ENCODE data around the gene PTGR1. TPM values are rescaled to one million over a fixed set of nuclear protein-coding genes. Genes with fewer than 3 reads are reported as not detected.
"Not testable (repeated sequence)": the region's sequence is repeated elsewhere in the genome, so short reads cannot be mapped to it uniquely, and the experiment has no call there.

PTGR1 gene
- total and polyA plus RNA-seq, 7 donors: 8.0 to 32.2 (median 18.8) TPM

DNA sequence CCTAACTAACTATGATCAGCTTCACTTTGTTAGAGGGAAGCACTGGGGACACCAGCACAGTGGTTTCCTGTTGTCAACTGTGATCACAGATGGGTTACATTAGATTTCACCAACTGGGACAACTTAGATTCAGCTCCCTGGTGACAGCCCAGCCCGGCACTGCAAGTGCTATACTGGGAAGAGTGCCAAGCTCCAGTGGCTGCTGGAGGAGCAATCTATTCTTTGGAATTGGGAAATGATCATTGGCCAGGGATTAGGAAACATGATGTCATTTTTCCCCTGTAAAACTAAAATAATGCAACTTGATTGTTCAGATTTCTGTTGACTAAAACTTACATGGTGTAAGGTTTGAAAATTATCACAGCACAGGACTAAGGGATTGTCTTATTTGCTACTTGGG is 33.2 kb downstream of the PTGR1 start:
- H3K9me3 ChIP-seq: no peaks in the 10 kb centered on the region

DNA sequence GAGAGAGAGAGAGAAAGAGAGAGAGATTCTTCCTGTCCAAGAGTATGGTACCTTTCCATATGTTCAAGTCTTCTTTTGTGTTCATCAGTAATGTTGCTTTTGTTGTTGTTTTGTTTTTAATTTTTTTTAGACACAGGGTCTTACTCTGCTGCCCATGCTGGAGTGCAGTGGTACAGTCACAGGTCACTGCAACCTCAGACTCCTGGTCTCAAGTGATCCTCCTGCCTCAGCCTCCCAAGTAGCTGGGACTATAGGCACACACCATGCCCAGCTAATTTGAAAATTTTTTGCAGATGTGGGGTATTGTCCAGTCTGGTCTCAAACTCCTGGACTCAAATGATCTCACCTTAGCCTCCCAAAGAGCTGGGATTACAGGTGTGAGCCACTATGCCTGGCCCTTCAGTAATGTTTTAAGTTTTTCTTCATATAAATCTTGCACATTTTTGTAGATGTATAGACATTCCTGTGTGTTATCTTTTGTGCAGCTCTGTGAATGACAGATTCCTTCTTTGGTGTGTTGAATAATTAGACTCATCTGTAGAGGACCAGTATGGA is 38.2 kb downstream of the PTGR1 start:
- Histone ChIP-seq H3K4me3 (no peak overlapping the region), H3K27ac (no peak overlapping the region), H3K36me3 (ENCODE audit: insufficient read depth in 1 of 2, low read depth in 1 of 2) (peaks cover 4 to 42% of the 10 kb centered on the region in 2 donors), H3K27me3 (ENCODE audit: insufficient read depth in 3 of 3, low read length in 2 of 3) (no peaks in the 10 kb centered on the region), H3K9me3 (no peaks in the 10 kb centered on the region), H3K4me1 (no peaks in the 10 kb centered on the region)
- DNase-seq: no peak
- no peak for ATAC-seq
- intact Hi-C loops (cut with DNase I): no loop called here
- TF ChIP-seq, protein P1, sequence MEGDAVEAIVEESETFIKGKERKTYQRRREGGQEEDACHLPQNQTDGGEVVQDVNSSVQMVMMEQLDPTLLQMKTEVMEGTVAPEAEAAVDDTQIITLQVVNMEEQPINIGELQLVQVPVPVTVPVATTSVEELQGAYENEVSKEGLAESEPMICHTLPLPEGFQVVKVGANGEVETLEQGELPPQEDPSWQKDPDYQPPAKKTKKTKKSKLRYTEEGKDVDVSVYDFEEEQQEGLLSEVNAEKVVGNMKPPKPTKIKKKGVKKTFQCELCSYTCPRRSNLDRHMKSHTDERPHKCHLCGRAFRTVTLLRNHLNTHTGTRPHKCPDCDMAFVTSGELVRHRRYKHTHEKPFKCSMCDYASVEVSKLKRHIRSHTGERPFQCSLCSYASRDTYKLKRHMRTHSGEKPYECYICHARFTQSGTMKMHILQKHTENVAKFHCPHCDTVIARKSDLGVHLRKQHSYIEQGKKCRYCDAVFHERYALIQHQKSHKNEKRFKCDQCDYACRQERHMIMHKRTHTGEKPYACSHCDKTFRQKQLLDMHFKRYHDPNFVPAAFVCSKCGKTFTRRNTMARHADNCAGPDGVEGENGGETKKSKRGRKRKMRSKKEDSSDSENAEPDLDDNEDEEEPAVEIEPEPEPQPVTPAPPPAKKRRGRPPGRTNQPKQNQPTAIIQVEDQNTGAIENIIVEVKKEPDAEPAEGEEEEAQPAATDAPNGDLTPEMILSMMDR (IDR thresholded peaks at IDR 0.05): no peak

More for the DNA sequence above, 33.2 kb downstream of the PTGR1 start:
- TF ChIP-seq, protein P1 (IDR thresholded peaks at IDR 0.05): no peak
- intact Hi-C loops (cut with DNase I): no loop called here
- Histone ChIP-seq H3K36me3 (ENCODE audit: insufficient read depth in 1 of 2, low read depth in 1 of 2) (peaks cover 4 to 90% of the 10 kb centered on the region in 2 donors), H3K27me3 (ENCODE audit: insufficient read depth in 3 of 3, low read length in 2 of 3) (no peaks in the 10 kb centered on the region), H3K27ac (no peak overlapping the region), H3K4me3 (no peak overlapping the region), H3K4me1 (no peaks in the 10 kb centered on the region)
- ATAC-seq (no peak), DNase-seq (no peak)
- 6 to 24% (median 7%) methylated on average over 1 of the region's 1 CpG for WGBS, 3 donors

DNA sequence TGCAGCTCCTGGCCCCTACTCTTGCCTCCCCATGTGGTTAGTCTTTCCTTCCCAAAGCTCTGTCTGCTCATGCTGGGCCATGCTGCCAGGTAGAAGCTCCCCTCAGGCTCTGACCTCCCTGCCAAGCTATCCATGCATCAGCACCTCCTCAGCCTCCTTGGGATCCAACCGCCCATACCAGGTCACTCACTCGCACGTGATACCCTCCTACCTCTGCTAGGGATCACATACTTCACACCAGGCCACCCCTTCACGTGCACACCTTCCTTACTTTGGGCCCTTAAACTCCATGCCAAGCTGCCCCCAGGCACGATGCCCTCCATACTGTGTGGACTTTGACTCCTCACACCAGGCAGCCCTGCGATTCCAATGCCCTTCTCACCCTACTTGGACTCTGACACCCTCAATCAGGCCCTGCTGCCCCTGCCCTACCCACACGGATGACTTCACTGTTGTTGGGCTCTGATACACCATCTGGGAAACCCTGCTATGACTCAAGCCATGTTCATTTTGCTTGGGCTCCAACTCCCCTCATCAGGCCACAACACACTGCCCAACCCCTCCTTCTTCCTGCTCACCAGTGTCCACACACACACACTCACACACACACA is 40.3 kb downstream of the PTGR1 start:
- no peak overlapping the region for H3K4me3 ChIP-seq
- H3K27ac ChIP-seq: no peak overlapping the region
- no peaks in the 10 kb centered on the region for H3K27me3 ChIP-seq (ENCODE audit: insufficient read depth in 3 of 3, low read length in 2 of 3)
- WGBS, 3 donors: 90 to 93% (median 91%) methylated on average over 7 of the region's 7 CpGs
- H3K9me3 ChIP-seq: no peaks in the 10 kb centered on the region
- H3K4me1 ChIP-seq: no peaks in the 10 kb centered on the region
- intact Hi-C loops (cut with DNase I): no loop called here
- no peak for DNase-seq
- peaks cover 0 to 26% of the 10 kb centered on the region in 2 donors for H3K36me3 ChIP-seq (ENCODE audit: insufficient read depth in 1 of 2, low read depth in 1 of 2)
- TF ChIP-seq, protein P1 (IDR thresholded peaks at IDR 0.05): no peak
- no peak for ATAC-seq

DNA sequence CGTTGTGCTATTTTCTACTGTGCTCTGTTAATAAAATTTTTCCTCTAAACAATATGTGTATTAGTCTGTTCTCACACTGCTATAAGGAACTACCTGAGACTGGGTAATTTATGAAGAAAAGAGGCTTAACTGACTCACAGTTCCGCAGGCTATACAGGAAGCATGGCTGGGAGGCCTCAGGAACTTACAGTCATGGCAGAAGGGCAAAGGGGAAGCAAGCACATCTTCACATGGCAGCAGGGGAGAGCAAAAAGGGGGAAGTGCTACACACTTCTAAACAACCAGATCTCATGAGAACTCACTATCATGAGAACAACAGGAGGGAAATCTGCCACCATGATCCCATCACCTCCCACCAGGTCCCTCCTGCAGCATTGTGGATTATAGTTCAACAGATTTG is 44.0 kb downstream of the PTGR1 start:
- ATAC-seq; H3K9me3 ChIP-seq; H3K27ac ChIP-seq; DNase-seq; H3K36me3 ChIP-seq (ENCODE audit: insufficient read depth in 1 of 2, low read depth in 1 of 2); intact Hi-C loops (cut with DNase I); H3K4me1 ChIP-seq; H3K27me3 ChIP-seq (ENCODE audit: insufficient read depth in 3 of 3, low read length in 2 of 3); H3K4me3 ChIP-seq: not testable (repeated sequence)
- WGBS, 3 donors: 90 to 93% (median 91%) methylated on average over 2 of the region's 2 CpGs

DNA sequence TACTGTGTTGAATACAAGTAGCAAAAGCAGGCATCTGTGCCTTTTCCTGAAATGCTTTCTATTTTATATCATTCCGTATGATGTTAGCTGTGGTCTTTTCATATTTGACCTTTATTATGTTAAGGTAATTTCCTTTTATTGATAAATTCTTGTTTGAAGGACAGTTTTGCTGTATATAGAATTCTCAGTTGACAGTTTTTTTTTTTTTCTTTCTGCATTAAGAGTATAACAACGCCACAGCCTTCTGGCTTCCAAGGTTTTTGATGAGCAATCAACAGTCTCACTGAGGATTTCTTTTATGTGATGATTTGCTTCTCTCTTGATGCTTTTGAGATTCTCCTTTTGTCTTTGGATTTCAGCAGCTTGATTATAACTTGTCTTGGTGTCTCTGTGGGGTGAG is 50.8 kb downstream of the PTGR1 start:
- intact Hi-C loops (cut with DNase I): no loop called here
- Histone ChIP-seq H3K9me3 (peaks cover 65% of the 10 kb centered on the region), H3K27ac (no peak overlapping the region), H3K27me3 (ENCODE audit: insufficient read depth in 3 of 3, low read length in 2 of 3) (no peaks in the 10 kb centered on the region), H3K36me3 (ENCODE audit: insufficient read depth in 1 of 2, low read depth in 1 of 2) (no peaks in the 10 kb centered on the region), H3K4me3 (no peak overlapping the region), H3K4me1 (no peaks in the 10 kb centered on the region)
- TF ChIP-seq, protein P1 (IDR thresholded peaks at IDR 0.05): no peak
- ATAC-seq (no peak), DNase-seq (no peak)
- WGBS, 3 donors: 97 to 98% (median 97%) methylated on average over 2 of the region's 2 CpGs

Data from psoas muscle (tissue), 8 donors.